HepG2 (cell line): ENCODE results near the gene FAM118B.

Experiments used
- ARID2 ChIP-seq: sonication (generic); formaldehyde crosslinking; IDR thresholded peaks from 2 replicates; pipeline ENCODE4 v1.8.1; 2022; ENCODE audit warnings: mild to moderate bottlenecking, missing genetic modification reagents, borderline replicate concordance
- NFIC ChIP-seq: IDR thresholded peaks from 2 replicates; pipeline ENCODE4 v1.6.1; 2012; ENCODE audit warnings: mild to moderate bottlenecking, low read length, inconsistent platforms
- POLR2A ChIP-seq, 2 experiments: IDR thresholded peaks; 2 replicates each; pipeline ENCODE4 v1.6.1; 2011; ENCODE audit warnings: low read depth in 2 of 2, low read length in 2 of 2, mild to moderate bottlenecking in 1 of 2, moderate library complexity in 1 of 2; ENCODE audit not compliant: insufficient read depth in 1 of 2
- ZBTB7A ChIP-seq: sonication (generic); formaldehyde crosslinking; IDR thresholded peaks from 2 replicates; pipeline ENCODE4 v1.8.0; 2022; ENCODE audit warnings: mild to moderate bottlenecking, missing genetic modification reagents
- TF ChIP-seq, protein P1 (sequence below): sonication (generic); formaldehyde crosslinking; IDR thresholded peaks from 2 replicates; pipeline ENCODE4 v1.5.1; 2020; ENCODE audit warnings: mild to moderate bottlenecking, missing genetic modification reagents, moderate library complexity

DNA sequence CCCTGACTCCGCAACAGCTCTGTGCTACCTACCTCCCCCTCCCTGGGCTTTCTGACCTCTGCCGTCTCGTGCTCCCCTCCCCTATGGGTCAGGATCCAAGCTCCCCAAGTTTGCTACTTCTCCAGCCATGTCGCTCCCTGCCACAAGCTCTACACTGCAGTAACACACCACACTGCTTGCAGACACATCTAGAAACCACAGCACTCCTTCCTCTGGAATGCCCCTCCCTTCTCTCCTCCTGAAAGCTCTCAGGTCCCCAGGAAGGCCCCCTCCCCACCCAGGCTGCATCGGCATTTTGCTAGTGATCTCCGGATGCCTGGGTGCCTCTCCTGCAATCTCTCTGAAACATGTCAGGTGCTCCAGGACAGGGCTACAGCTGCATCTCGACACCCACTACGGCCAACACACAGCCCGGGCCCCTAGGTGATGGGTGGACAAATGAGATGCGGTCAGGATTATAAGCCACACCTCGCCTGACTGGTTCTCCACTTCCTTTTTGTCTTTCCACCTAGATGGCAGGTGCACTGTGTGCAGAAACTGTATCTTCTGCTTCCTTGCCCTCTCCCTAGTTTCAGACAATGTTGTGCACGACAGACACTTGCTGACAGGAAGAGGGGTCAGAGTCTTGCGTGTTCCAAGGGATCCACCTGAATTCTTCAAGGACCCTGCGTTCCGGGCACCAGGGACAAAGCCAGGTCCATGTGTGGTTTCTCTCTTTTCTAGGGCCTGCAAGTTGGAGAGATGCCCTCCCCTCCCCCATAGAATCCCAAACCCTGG lies 23.1 kb upstream of the FAM118B start:
- no peak for TF ChIP-seq NFIC
- TF ChIP-seq ARID2 (CRISPR knock-in tag), result no peak
- no peak for TF ChIP-seq POLR2A (IDR thresholded peaks at IDR 0.05; ENCODE audit: insufficient read depth in 1 of 2, low read depth in 2 of 2, low read length in 2 of 2)
- TF ChIP-seq, protein P1, sequence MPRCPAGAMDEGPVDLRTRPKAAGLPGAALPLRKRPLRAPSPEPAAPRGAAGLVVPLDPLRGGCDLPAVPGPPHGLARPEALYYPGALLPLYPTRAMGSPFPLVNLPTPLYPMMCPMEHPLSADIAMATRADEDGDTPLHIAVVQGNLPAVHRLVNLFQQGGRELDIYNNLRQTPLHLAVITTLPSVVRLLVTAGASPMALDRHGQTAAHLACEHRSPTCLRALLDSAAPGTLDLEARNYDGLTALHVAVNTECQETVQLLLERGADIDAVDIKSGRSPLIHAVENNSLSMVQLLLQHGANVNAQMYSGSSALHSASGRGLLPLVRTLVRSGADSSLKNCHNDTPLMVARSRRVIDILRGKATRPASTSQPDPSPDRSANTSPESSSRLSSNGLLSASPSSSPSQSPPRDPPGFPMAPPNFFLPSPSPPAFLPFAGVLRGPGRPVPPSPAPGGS (CRISPR knock-in tag), result no peak
- TF ChIP-seq ZBTB7A (CRISPR knock-in tag), result no peak
